Activated naive CD8-positive, alpha-beta T cell treated with anti-CD3 and anti-CD28 coated beads, Interleukin-2, amount 50 U/mL, for 24 hours (primary cell): ENCODE results near the gene PYGL.
"Not testable (repeated sequence)": the region's sequence is repeated elsewhere in the genome, so short reads cannot be mapped to it uniquely, and the experiment has no call there.

ENCODE experiments used
- ATAC-seq: fragments of 150-1000 bp; cut with Tn5 transposase; one replicate; pipeline ENCODE4 v1.10.0; 2021
- DNase-seq: peaks from one replicate; pipeline ENCODE4 v3.0.0; 2021
- H3K27ac Mint-ChIP-seq: one replicate; pipeline ENCODE4 v1.8.0; 2021; ENCODE audit warnings: mild to moderate bottlenecking, mixed read lengths
- H3K27me3 Mint-ChIP-seq: one replicate; pipeline ENCODE4 v1.8.0; 2021; ENCODE audit warnings: mixed read lengths
- H3K36me3 Mint-ChIP-seq: one replicate; pipeline ENCODE4 v1.8.0; 2021; ENCODE audit warnings: low read depth, mixed read lengths
- H3K4me1 Mint-ChIP-seq: one replicate; pipeline ENCODE4 v1.8.0; 2021; ENCODE audit warnings: mixed read lengths
- H3K4me3 Mint-ChIP-seq: one replicate; pipeline ENCODE4 v1.8.0; 2021; ENCODE audit warnings: mild to moderate bottlenecking, moderate library complexity, mixed read lengths
- H3K9me3 Mint-ChIP-seq: one replicate; pipeline ENCODE4 v1.8.0; 2021; ENCODE audit warnings: mixed read lengths

PYGL gene

GRCh38 chr14:50924843-50925242, 19.4 kb downstream of the PYGL start:
- no peak for DNase-seq
- Mint-ChIP-seq H3K4me3 (no peak overlapping the region), H3K27me3 (peaks cover 4% of the 10 kb centered on the region), H3K27ac (no peak overlapping the region), H3K9me3 (no peaks in the 10 kb centered on the region), H3K36me3 (no peaks in the 10 kb centered on the region), H3K4me1 (no peaks in the 10 kb centered on the region)
- ATAC-seq, result no peak

- no peak for DNase-seq
- no peaks in the 10 kb centered on the region for H3K36me3 Mint-ChIP-seq
- no peaks in the 10 kb centered on the region for H3K4me1 Mint-ChIP-seq
- H3K27ac Mint-ChIP-seq, result no peak overlapping the region
- no peaks in the 10 kb centered on the region for H3K9me3 Mint-ChIP-seq
- no peak overlapping the region for H3K4me3 Mint-ChIP-seq
- peaks cover 1% of the 10 kb centered on the region for H3K27me3 Mint-ChIP-seq
- ATAC-seq, result no peak
These were observed 20.0 kb downstream of the PYGL start for GRCh38 chr14:50924236-50924635.

- H3K4me1 Mint-ChIP-seq, result no peaks in the 10 kb centered on the region
- DNase-seq (no peak), ATAC-seq (no peak)
- no peak overlapping the region for H3K27ac Mint-ChIP-seq
- H3K4me3 Mint-ChIP-seq, result no peak overlapping the region
- H3K27me3 Mint-ChIP-seq, result peaks cover 4% of the 10 kb centered on the region
- H3K9me3 Mint-ChIP-seq, result no peaks in the 10 kb centered on the region
- no peaks in the 10 kb centered on the region for H3K36me3 Mint-ChIP-seq
These were observed 21.5 kb downstream of the PYGL start for GRCh38 chr14:50922803-50923202.

GRCh38 chr14:50920482-50921230, 23.6 kb downstream of the PYGL start:
- no peak for ATAC-seq
- Mint-ChIP-seq H3K4me1 (no peaks in the 10 kb centered on the region), H3K36me3 (no peaks in the 10 kb centered on the region), H3K27me3 (peaks cover 5% of the 10 kb centered on the region), H3K9me3 (no peaks in the 10 kb centered on the region), H3K4me3 (no peak overlapping the region), H3K27ac (no peak overlapping the region)
- no peak for DNase-seq

- H3K9me3 Mint-ChIP-seq, ATAC-seq, H3K4me1 Mint-ChIP-seq, DNase-seq, H3K27ac Mint-ChIP-seq, H3K4me3 Mint-ChIP-seq, H3K36me3 Mint-ChIP-seq, H3K27me3 Mint-ChIP-seq: not testable (repeated sequence)
These were observed 24.8 kb downstream of the PYGL start for GRCh38 chr14:50919524-50919923.

- no peaks in the 10 kb centered on the region for H3K9me3 Mint-ChIP-seq
- no peak overlapping the region for H3K27ac Mint-ChIP-seq
These were observed 26.8 kb downstream of the PYGL start for GRCh38 chr14:50917449-50917848.

GRCh38 chr14:50910495-50911420, 33.5 kb downstream of the PYGL start:
- DNase-seq (no peak), ATAC-seq (no peak)
- no peak overlapping the region for H3K4me3 Mint-ChIP-seq
- H3K27ac Mint-ChIP-seq, result no peak overlapping the region
- H3K9me3 Mint-ChIP-seq, result no peaks in the 10 kb centered on the region
- no peaks in the 10 kb centered on the region for H3K27me3 Mint-ChIP-seq
- no peaks in the 10 kb centered on the region for H3K36me3 Mint-ChIP-seq
- H3K4me1 Mint-ChIP-seq, result no peaks in the 10 kb centered on the region

More at GRCh38 chr14:50917449-50917848, 26.8 kb downstream of the PYGL start:
- H3K27me3 Mint-ChIP-seq, result peaks cover 5% of the 10 kb centered on the region
- H3K4me3 Mint-ChIP-seq, result no peak overlapping the region
- H3K4me1 Mint-ChIP-seq, result no peaks in the 10 kb centered on the region
- no peaks in the 10 kb centered on the region for H3K36me3 Mint-ChIP-seq
- no peak for DNase-seq
- no peak for ATAC-seq

GRCh38 chr14:50906326-50907065, 37.8 kb downstream of the PYGL start:
- ATAC-seq, result no peak
- Mint-ChIP-seq H3K27me3 (peaks cover 2% of the 10 kb centered on the region), H3K36me3 (no peaks in the 10 kb centered on the region), H3K4me1 (no peaks in the 10 kb centered on the region), H3K4me3 (no peak overlapping the region), H3K9me3 (peaks cover 4% of the 10 kb centered on the region), H3K27ac (no peak overlapping the region)
- no peak for DNase-seq

- Mint-ChIP-seq H3K9me3 (peaks cover 4% of the 10 kb centered on the region), H3K36me3 (no peaks in the 10 kb centered on the region), H3K4me3 (no peak overlapping the region), H3K27ac (no peak overlapping the region), H3K4me1 (no peaks in the 10 kb centered on the region), H3K27me3 (peaks cover 2% of the 10 kb centered on the region)
- DNase-seq, result no peak
- ATAC-seq, result no peak
These were observed 39.6 kb downstream of the PYGL start for GRCh38 chr14:50904719-50905118.

- Mint-ChIP-seq H3K9me3 (peaks cover 4% of the 10 kb centered on the region), H3K36me3 (no peaks in the 10 kb centered on the region), H3K27me3 (peaks cover 8% of the 10 kb centered on the region), H3K4me1 (no peaks in the 10 kb centered on the region), H3K4me3 (no peak overlapping the region), H3K27ac (no peak overlapping the region)
- no peak for DNase-seq
- no peak for ATAC-seq
These were observed 42.9 kb downstream of the PYGL start for GRCh38 chr14:50901361-50901760.

- Mint-ChIP-seq H3K4me1 (no peaks in the 10 kb centered on the region), H3K9me3 (no peaks in the 10 kb centered on the region)
- no peak for ATAC-seq
These were observed 46.6 kb downstream of the PYGL start for GRCh38 chr14:50897658-50898175.

GRCh38 chr14:50897005-50897404, 47.3 kb downstream of the PYGL start:
- DNase-seq, H3K4me3 Mint-ChIP-seq, H3K4me1 Mint-ChIP-seq, ATAC-seq, H3K36me3 Mint-ChIP-seq, H3K27ac Mint-ChIP-seq, H3K9me3 Mint-ChIP-seq: not testable (repeated sequence)
- peaks cover 10% of the 10 kb centered on the region for H3K27me3 Mint-ChIP-seq

More at GRCh38 chr14:50897658-50898175, 46.6 kb downstream of the PYGL start:
- H3K27me3 Mint-ChIP-seq, result peaks cover 10% of the 10 kb centered on the region
- no peak for DNase-seq
- H3K27ac Mint-ChIP-seq, result no peak overlapping the region
- H3K4me3 Mint-ChIP-seq, result no peak overlapping the region
- no peaks in the 10 kb centered on the region for H3K36me3 Mint-ChIP-seq

GRCh38 chr14:50896421-50896820, 47.9 kb downstream of the PYGL start:
- H3K4me1 Mint-ChIP-seq, ATAC-seq, H3K9me3 Mint-ChIP-seq, DNase-seq, H3K27ac Mint-ChIP-seq, H3K36me3 Mint-ChIP-seq, H3K4me3 Mint-ChIP-seq: not testable (repeated sequence)
- H3K27me3 Mint-ChIP-seq, result peaks cover 10% of the 10 kb centered on the region

GRCh38 chr14:50892255-50892654, 52.0 kb downstream of the PYGL start:
- peaks cover 6% of the 10 kb centered on the region for H3K27me3 Mint-ChIP-seq
- H3K4me1 Mint-ChIP-seq, result no peaks in the 10 kb centered on the region
- H3K9me3 Mint-ChIP-seq, result no peaks in the 10 kb centered on the region
- H3K27ac Mint-ChIP-seq, result no peak overlapping the region
- DNase-seq (no peak), ATAC-seq (no peak)
- H3K36me3 Mint-ChIP-seq, result no peaks in the 10 kb centered on the region
- no peak overlapping the region for H3K4me3 Mint-ChIP-seq
